A549 (cell line): Measurements from ENCODE around the gene CENPF. TPM values are rescaled to one million over a fixed set of nuclear protein-coding genes. Genes with fewer than 3 reads are reported as not detected.
A peak's percentile ranks its signal among the peaks of the same experiment; 100 is the strongest.

ENCODE experiments used
- ATAC-seq, 2 experiments: fragments of 200-7000 bp in 1 of 2; fragments of >200 bp in 1 of 2; cut with Nextera tagmentation in 1 of 2; cut with Tn5 transposase in 1 of 2; 3 replicates each; pipeline versions ENCODE4 v1.8.0 to v1.9.1; 2018 to 2020; ENCODE audit warnings: mild to moderate bottlenecking in 1 of 2, moderate library complexity in 1 of 2
- CTCF ChIA-PET: fragments of 300-600 bp; sonication (Branson Sonifier 250); formaldehyde crosslinking; extraction: SDS; loops from one replicate; lab custom pipeline; 2021; ENCODE audit warnings: antibody characterized with exemption, inconsistent platforms; lab: Yijun Ruan, JAX
- POLR2A ChIA-PET: fragments of 350-600 bp; formaldehyde crosslinking; extraction: SDS; loops from one replicate; lab custom pipeline; 2021; ENCODE audit warnings: antibody characterized with exemption, inconsistent platforms; lab: Yijun Ruan, JAX
- DNase-seq, 2 experiments: peaks; one replicate each; pipeline versions ENCODE4 v3.0.0 to v3.0.0-alpha.2; 2011 to 2016; ENCODE audit warnings: low read depth in 1 of 2, low spot score in 1 of 2
- FAIRE-seq: peaks from 2 replicates; lab custom pipeline; 2011; peaks lifted over from hg19 to GRCh38; lab: Jason Lieb, UNC
- H3K27ac ChIP-seq, 2 experiments: fragments of >200 bp; sonication (Bioruptor Twin); formaldehyde crosslinking; 3 replicates each; pipeline ENCODE4 v1.5.1; 2016 to 2017
- H3K4me1 ChIP-seq: fragments of >200 bp; sonication (Bioruptor Twin); formaldehyde crosslinking; 3 replicates; pipeline ENCODE4 v1.6.1; 2016
- H3K4me2 ChIP-seq: fragments of >200 bp; sonication (Bioruptor Twin); formaldehyde crosslinking; 3 replicates; pipeline ENCODE4 v1.6.1; 2016
- H3K4me3 ChIP-seq: fragments of >200 bp; sonication (Bioruptor Twin); formaldehyde crosslinking; 3 replicates; pipeline ENCODE4 v1.5.1; 2016
- H3K9me3 ChIP-seq: fragments of >200 bp; sonication (Bioruptor Twin); formaldehyde crosslinking; 3 replicates; pipeline ENCODE4 v1.6.1; 2016
- CBX8 ChIP-seq: fragments of 200-600 bp; sonication (generic); IDR thresholded peaks from 2 replicates; pipeline ENCODE4 v1.6.1; 2016
- CEBPB ChIP-seq, 2 experiments: fragments of >200 bp in 1 of 2; sonication (Bioruptor Twin) in 1 of 2; formaldehyde crosslinking in 1 of 2; IDR thresholded peaks; 2 replicates each; pipeline ENCODE4 v1.6.1; 2012 to 2016
- CTCF ChIP-seq: fragments of >200 bp; sonication (Bioruptor Twin); formaldehyde crosslinking; IDR thresholded peaks from 3 replicates; pipeline ENCODE4 v1.5.1; 2016
- EHF ChIP-seq: fragments of 250-450 bp; sonication (Bioruptor Pico); IDR thresholded peaks from 2 replicates; pipeline ENCODE4 v1.5.0; 2020; ENCODE audit warnings: mild to moderate bottlenecking
- FOSB ChIP-seq: fragments of 250-450 bp; sonication (Bioruptor Pico); IDR thresholded peaks from 2 replicates; pipeline ENCODE4 v1.5.0; 2020; ENCODE audit warnings: mild to moderate bottlenecking, moderate library complexity
- FOXS1 ChIP-seq: fragments of 250-450 bp; sonication (Bioruptor Pico); IDR thresholded peaks from 2 replicates; pipeline ENCODE4 v1.5.0; 2020; ENCODE audit warnings: mild to moderate bottlenecking, moderate library complexity
- HDAC2 ChIP-seq: fragments of 200-600 bp; sonication (generic); IDR thresholded peaks from 2 replicates; pipeline ENCODE4 v1.6.1; 2016
- HOXB13 ChIP-seq: fragments of 250-450 bp; sonication (Bioruptor Pico); IDR thresholded peaks from 2 replicates; pipeline ENCODE4 v1.5.0; 2020; ENCODE audit warnings: low read depth, mild to moderate bottlenecking, moderate library complexity
- JUNB ChIP-seq: fragments of >200 bp; sonication (Bioruptor Twin); formaldehyde crosslinking; IDR thresholded peaks from 2 replicates; pipeline ENCODE4 v1.6.1; 2016
- MAFK ChIP-seq: fragments of 450-650 bp; IDR thresholded peaks from 2 replicates; pipeline ENCODE4 v1.6.1; 2014; ENCODE audit not compliant: partially characterized antibody
- MAZ ChIP-seq: fragments of 150-350 bp; IDR thresholded peaks from 2 replicates; pipeline ENCODE4 v1.6.1; 2014; ENCODE audit warnings: antibody characterized with exemption, low read depth, low read length, borderline replicate concordance
- MYC ChIP-seq: IDR thresholded peaks from 2 replicates; pipeline ENCODE4 v1.6.1; 2012; ENCODE audit warnings: mild to moderate bottlenecking, inconsistent platforms, low read length, improper control_type of control experiment, borderline replicate concordance
- PHF8 ChIP-seq: fragments of 200-600 bp; sonication (generic); IDR thresholded peaks from 2 replicates; pipeline ENCODE4 v1.6.1; 2016; ENCODE audit warnings: low read depth, mild to moderate bottlenecking, antibody characterized with exemption, moderate library complexity, borderline replicate concordance
- RAD21 ChIP-seq, 2 experiments: fragments of >200 bp in 1 of 2; sonication (Bioruptor Twin) in 1 of 2; formaldehyde crosslinking in 1 of 2; IDR thresholded peaks in 1 of 2; conservative IDR thresholded peaks in 1 of 2; 2 replicates in 1 of 2; 3 replicates in 1 of 2; pipeline ENCODE4 v1.6.1; 2012 to 2018; ENCODE audit warnings: inconsistent platforms in 1 of 2
- SMC3 ChIP-seq: fragments of >200 bp; sonication (Bioruptor Twin); formaldehyde crosslinking; IDR thresholded peaks from 3 replicates; pipeline ENCODE4 v1.6.1; 2018; ENCODE audit warnings: inconsistent platforms
- TP53 ChIP-seq: fragments of 250-450 bp; sonication (Bioruptor Pico); IDR thresholded peaks from 2 replicates; pipeline ENCODE4 v1.5.0; 2021; ENCODE audit warnings: mild to moderate bottlenecking, moderate library complexity
- ZC3H11A ChIP-seq: fragments of 450-650 bp; IDR thresholded peaks from 2 replicates; pipeline ENCODE4 v1.6.1; 2014; ENCODE audit warnings: antibody characterized with exemption, mild to moderate bottlenecking
- ZFP36 ChIP-seq: fragments of 450-650 bp; IDR thresholded peaks from 2 replicates; pipeline ENCODE4 v1.6.1; 2014; ENCODE audit warnings: borderline replicate concordance; ENCODE audit not compliant: partially characterized antibody
- ZNF302 ChIP-seq: fragments of 250-450 bp; sonication (Bioruptor Pico); IDR thresholded peaks from 2 replicates; pipeline ENCODE4 v1.9.0; 2021; ENCODE audit warnings: inconsistent platforms, mild to moderate bottlenecking, moderate library complexity
- WGBS: methylation state at CpG from one replicate; pipeline ENCODE4 v1.1.6; 2017; ENCODE audit errors: missing lambda C conversion rate; 5-methylcytosine and 5-hydroxymethylcytosine counted together
- polyA plus RNA-seq, 4 experiments: library from polyadenylated mRNA; depleted of rRNA in 3 of 4; stranded (reverse); fragments of >200 nt; fragmentation: RNase III in 1 of 4; extraction: RNeasy Plus Mini Kit Qiagen cat#74134 plus additional on column Dnase treatment in 1 of 4; gene quantifications; 2 replicates in 3 of 4; 3 replicates in 1 of 4; pipeline ENCODE4 v1.2.3, GENCODE V29; 2011 to 2017
- TF ChIP-seq, protein P1 (sequence below): fragments of 200-600 bp; sonication (generic); IDR thresholded peaks from 2 replicates; pipeline ENCODE4 v1.6.1; 2016; ENCODE audit warnings: antibody characterized with exemption, mild to moderate bottlenecking, moderate library complexity
- TF ChIP-seq, protein P2 (sequence below): fragments of >200 bp; sonication (Bioruptor Twin); formaldehyde crosslinking; IDR thresholded peaks from 3 replicates; pipeline ENCODE4 v1.6.1; 2016

CENPF gene
- polyA plus RNA-seq, 2 of the 4 experiments (the other 2 are of a cell fraction): 53.0 to 70.6 TPM

- TF ChIP-seq FOXS1 (no peak), MYC (no peak), FOSB (CRISPR knock-in tag) (no peak)
Observed at GRCh38 chr1:214660190-214660589, 57.2 kb downstream of the CENPF start.

DNA sequence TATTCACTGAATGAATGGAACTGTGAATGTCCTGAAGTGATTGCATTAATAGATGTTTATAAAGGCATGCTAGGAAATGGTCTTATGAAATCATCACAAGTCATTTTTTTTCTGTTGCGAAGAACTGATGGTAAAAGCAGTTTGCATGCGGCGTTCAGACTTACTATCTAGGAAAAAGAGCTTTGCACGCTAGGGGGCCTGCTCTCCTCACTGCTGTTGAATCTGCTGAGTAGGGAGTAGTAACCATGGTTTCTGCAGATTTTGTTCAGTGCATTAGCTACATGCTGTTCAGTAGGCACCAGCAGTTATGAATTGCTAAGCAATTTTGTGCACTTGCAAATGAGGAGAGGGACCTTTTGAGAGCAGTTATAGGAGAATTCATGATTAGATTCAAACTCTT is 57.9 kb downstream of the CENPF start:
- H3K4me2 ChIP-seq: no peak overlapping the region
- peak in 1 of 2 experiments; percentile 43 for DNase-seq
- peak; percentile 55 to 58 for TF ChIP-seq RAD21 (conservative IDR thresholded peaks at IDR 0.05 in 1 of 2, IDR thresholded peaks at IDR 0.05 in 1 of 2)
- TF ChIP-seq MAFK: peak; percentile 69
- TF ChIP-seq MAZ: no peak
- peak; percentile 45; the same call in 2 of the 3 replicates for TF ChIP-seq CTCF
- peak; percentile 43; the same call in 2 of the 3 replicates for TF ChIP-seq SMC3
- ATAC-seq: peak; percentile 73 to 82; a peak in 3 of 6 replicates
- no peaks in the 10 kb centered on the region for H3K4me1 ChIP-seq
- CTCF ChIA-PET: interaction anchor here (0.6 to 4.9 kb wide), 20 partner anchors 8 to 900 kb away, joined by 3 to 39 read pairs (median 4); no protein-coding TSS in a partner anchor
- POLR2A ChIA-PET: no interaction called here
- 82% methylated on average over 4 of the region's 4 CpGs for WGBS
- no peaks in the 10 kb centered on the region for H3K9me3 ChIP-seq
- no peak overlapping the region for H3K27ac ChIP-seq
- H3K4me3 ChIP-seq: no peak overlapping the region
- no peak for FAIRE-seq

More at GRCh38 chr1:214660190-214660589, 57.2 kb downstream of the CENPF start:
- Histone ChIP-seq H3K9me3 (no peaks in the 10 kb centered on the region), H3K4me3 (no peak overlapping the region), H3K4me2 (no peak overlapping the region), H3K27ac (no peak overlapping the region), H3K4me1 (no peaks in the 10 kb centered on the region)
- ChIA-PET CTCF (interaction anchor here (1.0 to 4.9 kb wide), 11 partner anchors 11 to 900 kb away, joined by 3 to 39 read pairs (median 5); no protein-coding TSS in a partner anchor), POLR2A (no interaction called here)
- WGBS: 87% methylated on average over 2 of the region's 2 CpGs
- no peak for FAIRE-seq
- DNase-seq: no peak
- ATAC-seq: no peak

GRCh38 chr1:214662223-214662785 is 59.3 kb downstream of the CENPF start:
- H3K27ac ChIP-seq: no peak overlapping the region
- POLR2A ChIA-PET: no interaction called here
- TF ChIP-seq CBX8 (no peak), EHF (CRISPR knock-in tag) (no peak), CEBPB (IDR thresholded peaks at IDR 0.05) (no peak), JUNB (no peak), MAFK (no peak), PHF8 (no peak), ZNF302 (CRISPR knock-in tag) (no peak), HOXB13 (CRISPR knock-in tag) (no peak), TP53 (no peak), SMC3 (no peak), HDAC2 (no peak), ZC3H11A (no peak), ZFP36 (no peak)
- TF ChIP-seq, protein P1, sequence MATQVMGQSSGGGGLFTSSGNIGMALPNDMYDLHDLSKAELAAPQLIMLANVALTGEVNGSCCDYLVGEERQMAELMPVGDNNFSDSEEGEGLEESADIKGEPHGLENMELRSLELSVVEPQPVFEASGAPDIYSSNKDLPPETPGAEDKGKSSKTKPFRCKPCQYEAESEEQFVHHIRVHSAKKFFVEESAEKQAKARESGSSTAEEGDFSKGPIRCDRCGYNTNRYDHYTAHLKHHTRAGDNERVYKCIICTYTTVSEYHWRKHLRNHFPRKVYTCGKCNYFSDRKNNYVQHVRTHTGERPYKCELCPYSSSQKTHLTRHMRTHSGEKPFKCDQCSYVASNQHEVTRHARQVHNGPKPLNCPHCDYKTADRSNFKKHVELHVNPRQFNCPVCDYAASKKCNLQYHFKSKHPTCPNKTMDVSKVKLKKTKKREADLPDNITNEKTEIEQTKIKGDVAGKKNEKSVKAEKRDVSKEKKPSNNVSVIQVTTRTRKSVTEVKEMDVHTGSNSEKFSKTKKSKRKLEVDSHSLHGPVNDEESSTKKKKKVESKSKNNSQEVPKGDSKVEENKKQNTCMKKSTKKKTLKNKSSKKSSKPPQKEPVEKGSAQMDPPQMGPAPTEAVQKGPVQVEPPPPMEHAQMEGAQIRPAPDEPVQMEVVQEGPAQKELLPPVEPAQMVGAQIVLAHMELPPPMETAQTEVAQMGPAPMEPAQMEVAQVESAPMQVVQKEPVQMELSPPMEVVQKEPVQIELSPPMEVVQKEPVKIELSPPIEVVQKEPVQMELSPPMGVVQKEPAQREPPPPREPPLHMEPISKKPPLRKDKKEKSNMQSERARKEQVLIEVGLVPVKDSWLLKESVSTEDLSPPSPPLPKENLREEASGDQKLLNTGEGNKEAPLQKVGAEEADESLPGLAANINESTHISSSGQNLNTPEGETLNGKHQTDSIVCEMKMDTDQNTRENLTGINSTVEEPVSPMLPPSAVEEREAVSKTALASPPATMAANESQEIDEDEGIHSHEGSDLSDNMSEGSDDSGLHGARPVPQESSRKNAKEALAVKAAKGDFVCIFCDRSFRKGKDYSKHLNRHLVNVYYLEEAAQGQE: no peak
- TF ChIP-seq, protein P2, sequence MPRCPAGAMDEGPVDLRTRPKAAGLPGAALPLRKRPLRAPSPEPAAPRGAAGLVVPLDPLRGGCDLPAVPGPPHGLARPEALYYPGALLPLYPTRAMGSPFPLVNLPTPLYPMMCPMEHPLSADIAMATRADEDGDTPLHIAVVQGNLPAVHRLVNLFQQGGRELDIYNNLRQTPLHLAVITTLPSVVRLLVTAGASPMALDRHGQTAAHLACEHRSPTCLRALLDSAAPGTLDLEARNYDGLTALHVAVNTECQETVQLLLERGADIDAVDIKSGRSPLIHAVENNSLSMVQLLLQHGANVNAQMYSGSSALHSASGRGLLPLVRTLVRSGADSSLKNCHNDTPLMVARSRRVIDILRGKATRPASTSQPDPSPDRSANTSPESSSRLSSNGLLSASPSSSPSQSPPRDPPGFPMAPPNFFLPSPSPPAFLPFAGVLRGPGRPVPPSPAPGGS: no peak
- WGBS: 93% methylated on average over 3 of the region's 3 CpGs
- ATAC-seq (no peak), DNase-seq (no peak), FAIRE-seq (no peak)
- CTCF ChIA-PET: interaction anchor here (0.6 to 4.9 kb wide), 7 partner anchors 35 to 862 kb away, joined by 3 to 39 read pairs (median 4); no protein-coding TSS in a partner anchor
- H3K4me3 ChIP-seq: no peak overlapping the region
- H3K9me3 ChIP-seq: no peaks in the 10 kb centered on the region
- H3K4me1 ChIP-seq: no peaks in the 10 kb centered on the region
- no peak overlapping the region for H3K4me2 ChIP-seq
